HG02852 (cell line): ENCODE data around the gene UFC1.
"Not testable (repeated sequence)": the region's sequence is repeated elsewhere in the genome, so short reads cannot be mapped to it uniquely, and the experiment has no call there.

Source experiments
- ATAC-seq: cut with Tn5 transposase; IDR thresholded peaks from one replicate; pipeline ENCODE4 v1.9.1; 2021; ENCODE audit warnings: mild to moderate bottlenecking, moderate library complexity; ENCODE audit not compliant: unreplicated experiment

The UFC1 gene

DNA sequence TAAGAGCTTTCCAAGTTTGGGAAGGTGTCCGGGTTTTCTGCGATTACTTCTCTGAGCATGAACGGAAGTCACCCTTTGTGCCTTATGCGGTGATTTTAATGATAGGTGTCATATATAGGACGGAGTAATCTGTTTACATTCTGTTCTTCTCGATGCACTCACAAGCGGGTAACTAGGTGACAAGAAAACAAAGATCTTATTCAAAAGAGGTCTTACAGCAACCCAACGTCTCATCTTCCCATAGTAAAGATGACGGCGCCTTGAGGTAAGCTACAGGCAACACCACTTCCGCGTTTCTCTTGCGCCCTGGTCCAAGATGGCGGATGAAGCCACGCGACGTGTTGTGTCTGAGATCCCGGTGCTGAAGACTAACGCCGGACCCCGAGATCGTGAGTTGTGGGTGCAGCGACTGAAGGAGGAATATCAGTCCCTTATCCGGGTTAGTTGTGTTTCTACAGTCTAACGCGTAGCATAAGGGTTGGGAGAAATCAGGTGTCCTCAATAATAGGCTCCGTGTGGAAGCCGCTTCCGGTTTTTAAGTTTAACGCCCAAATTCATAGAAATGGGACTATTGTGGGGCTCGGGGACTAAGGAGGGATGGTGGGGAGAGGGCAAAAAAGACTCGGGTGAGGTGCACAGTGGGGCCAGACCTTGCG is at the start of gene UFC1:
TSS of gene UFC1 (plus strand) at position 297 of the 656 bp plus-strand sequence. CDS start at position 317, 20 bp downstream.
- ATAC-seq, result peak; percentile 86

DNA sequence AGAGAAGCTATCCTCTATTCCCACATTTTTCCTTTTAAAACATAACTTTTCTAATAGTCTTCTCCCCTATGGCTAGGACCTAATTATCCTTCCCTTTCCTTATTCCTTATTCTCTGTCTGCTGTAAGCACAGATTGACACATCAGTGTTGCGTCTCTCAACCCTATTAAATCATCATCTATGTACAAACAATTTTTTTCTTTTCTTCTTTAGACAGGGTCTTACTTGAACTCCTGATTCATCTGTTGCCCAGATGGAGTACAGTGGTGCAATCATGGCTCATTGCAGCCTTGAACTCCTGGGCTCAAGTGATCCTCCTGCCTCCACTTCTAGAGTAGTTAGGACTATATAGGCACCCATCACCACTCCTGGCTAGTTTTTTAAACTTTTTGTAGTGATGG is 47.3 kb upstream of the UFC1 start:
- no peak for ATAC-seq

DNA sequence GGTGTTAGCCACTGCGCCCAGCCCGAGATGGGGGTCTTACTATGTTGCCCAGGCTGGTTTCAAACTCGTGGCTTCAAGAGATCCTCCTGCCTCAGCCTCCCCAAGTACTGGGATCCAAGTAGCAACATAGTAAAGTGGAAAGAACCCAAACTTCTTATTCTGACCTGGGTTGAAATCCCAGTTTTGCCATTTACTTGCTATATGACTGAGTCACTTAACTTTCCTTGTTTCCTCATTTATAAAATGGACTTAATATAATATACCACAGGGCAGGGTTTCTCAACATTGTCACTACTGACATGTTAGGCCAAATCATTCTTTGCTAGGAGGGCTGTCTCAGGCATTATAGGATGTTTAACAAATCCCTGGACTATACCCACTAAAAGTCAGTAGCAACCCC is 42.7 kb upstream of the UFC1 start:
- no peak for ATAC-seq

DNA sequence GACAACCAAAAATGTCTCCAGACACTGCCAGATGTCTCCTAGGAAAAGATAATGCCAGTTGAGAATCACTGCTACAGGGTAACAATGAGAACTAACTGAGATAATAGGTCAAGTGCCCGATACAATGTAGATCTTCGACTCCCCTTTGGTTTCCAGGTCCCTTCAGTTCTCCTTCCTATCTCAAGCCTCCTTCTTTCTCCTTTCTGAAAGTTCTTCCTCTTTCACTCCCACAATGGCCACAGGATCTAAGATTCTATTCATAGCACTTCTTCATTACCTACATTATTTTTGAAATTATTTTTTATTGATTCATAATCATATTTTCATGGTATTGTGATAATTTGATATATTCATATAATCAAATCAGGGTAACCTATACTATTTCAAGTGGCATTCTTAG is 42.3 kb upstream of the UFC1 start:
- no peak for ATAC-seq

DNA sequence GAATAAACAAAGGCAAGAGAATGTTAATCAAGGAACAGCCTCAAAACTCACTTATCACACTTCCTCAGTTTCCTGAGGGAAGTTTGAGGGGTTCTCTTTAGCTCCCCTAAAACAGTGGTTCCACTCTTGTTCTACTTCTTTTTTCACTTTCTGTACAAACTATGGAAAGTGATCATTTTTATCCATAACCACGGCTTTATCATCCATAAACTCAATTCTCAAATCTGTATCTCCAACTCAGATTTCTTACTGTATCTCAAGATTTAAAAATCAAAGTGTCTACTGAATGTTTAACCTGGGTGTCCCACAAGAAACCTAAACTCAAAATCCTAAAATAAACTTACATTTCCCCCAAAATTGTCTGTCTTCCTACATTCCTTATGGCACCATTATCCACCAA is 39.9 kb upstream of the UFC1 start:
- no peak for ATAC-seq

DNA sequence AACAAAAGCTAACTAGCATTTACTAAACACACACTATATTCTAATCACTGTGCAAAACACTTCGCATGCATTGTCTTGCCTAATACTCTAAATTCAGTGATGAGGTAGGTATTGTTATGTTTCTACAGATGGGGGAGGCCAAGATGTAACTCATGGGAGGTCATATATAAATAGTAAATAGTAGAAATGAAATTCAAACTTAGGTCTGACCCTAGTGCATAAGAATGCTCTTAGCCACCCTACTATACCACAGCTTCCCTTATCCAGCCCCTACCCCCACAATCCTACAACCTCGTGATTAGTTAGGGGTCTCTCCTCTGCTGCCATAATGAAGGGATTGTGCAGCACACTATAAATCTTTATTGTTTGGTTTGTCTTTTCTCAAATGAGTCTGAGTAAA is 39.2 kb upstream of the UFC1 start:
- ATAC-seq, result no peak

DNA sequence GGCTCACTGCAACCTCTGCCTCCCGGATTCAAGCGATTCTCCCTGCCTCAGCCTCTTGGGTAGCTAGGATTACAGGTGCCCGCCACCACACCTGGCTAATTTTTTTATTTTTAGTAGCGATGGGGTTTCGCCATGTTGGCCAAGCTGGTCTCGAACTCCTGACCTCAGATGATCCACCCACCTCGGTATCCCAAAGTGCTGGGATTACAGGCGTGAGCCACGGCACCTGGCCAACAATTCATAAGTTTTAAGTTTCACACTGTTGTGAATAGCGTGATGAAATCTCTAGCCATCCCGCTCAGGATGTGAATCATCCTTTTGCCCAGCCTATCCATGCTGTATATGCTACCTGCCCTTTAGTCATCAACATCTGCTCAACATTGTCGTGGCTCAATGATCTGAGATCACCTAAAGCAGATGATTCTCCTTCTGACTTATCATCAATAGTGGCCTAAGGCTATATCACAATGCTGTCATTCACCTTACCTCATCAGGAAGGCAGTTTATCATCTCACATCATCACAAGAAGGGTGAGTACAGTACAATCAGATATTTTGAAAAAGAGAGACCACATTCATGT is 38.6 kb upstream of the UFC1 start:
- ATAC-seq, result no peak

DNA sequence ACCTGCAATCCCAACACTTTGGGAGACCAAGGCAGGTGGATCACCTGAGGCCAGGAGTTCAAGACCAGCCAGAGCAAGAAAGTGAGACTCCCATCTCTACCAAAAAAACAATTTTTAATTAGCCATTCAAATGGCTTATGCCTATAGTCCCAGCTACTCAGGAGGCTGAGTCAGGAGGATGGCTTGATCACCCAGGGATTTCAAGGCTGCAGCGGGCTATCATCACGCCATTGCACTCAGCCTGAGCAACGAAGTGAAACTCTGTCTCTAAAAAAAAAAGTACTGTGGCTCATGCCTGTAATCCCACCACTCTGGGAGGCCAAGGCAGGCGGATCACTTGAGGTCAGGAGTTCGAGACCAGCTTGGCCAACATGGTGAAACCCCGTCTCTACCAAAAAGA is 37.8 kb upstream of the UFC1 start:
- not testable (repeated sequence) for ATAC-seq

DNA sequence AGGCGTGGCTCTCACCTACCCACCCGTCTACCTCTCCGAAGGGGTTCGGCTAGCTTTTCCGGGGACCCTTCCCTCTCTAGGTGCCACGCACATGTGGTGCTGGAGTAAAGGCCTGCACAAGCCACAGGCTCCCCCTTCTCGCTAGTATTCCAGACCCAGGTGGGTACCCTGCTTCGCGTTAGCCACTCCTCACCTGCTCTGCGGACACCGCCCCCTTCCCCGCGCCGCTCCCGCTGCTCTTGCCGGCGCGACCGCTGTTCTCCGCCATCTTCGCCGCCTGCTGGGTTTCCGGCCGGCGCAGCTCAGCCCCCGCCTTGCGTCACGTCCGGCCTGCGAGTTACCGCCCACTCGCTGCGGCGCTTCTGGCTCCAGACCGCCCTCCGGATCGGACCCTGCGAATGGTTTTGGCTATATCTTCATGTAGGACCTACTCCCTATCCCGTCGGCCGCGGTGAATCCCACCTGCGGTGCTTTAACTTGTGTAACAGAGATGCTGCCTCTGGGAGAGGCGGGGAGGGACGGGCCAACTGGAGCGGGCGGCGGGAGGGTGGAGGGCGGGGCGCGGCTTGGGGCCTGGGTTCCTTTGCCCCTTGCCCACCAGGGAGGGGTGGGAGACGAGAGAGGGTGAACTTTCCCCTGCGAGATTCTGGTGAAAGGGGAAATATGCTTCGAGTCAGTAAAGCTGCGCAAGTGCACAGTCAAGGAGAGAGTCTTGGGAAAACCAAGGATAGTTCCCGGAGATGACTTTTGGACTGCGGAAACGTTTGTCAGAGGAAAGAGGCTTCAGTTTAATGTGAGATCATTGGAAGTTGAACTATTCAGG is 35.8 kb upstream of the UFC1 start, which contains the start of the genes NIT1 and PFDN2:
TSS of gene NIT1 (plus strand) at position 347 of the 823 bp plus-strand sequence. CDS start at position 419, 72 bp downstream.
TSS of gene PFDN2 (minus strand) at position 279 of the 823 bp plus-strand sequence. CDS start at position 268, 11 bp downstream.
- peak; percentile 77 for ATAC-seq

DNA sequence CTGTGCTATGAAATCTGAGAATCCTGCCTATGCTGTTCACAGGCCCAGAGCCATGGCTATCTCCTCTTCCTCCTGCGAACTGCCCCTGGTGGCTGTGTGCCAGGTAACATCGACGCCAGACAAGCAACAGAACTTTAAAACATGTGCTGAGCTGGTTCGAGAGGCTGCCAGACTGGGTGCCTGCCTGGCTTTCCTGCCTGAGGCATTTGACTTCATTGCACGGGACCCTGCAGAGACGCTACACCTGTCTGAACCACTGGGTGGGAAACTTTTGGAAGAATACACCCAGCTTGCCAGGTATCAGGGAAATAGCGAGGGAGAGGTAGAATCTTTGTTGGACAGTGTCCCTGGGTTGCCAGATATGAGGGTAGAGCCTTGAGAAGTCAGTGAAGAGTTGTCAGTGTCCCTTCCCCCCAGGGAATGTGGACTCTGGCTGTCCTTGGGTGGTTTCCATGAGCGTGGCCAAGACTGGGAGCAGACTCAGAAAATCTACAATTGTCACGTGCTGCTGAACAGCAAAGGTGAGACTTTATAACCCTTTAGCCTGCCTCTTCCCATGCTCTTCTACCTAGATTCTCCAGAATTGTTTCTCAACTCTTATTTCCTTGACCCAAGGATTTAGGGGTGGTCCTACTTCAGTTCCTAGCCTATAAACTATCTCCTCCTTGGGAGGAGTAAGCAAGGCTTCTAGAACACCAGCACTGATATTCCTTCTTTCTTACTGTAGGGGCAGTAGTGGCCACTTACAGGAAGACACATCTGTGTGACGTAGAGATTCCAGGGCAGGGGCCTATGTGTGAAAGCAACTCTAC is 34.5 kb upstream of the UFC1 start:
- ATAC-seq, result peak; percentile 42

DNA sequence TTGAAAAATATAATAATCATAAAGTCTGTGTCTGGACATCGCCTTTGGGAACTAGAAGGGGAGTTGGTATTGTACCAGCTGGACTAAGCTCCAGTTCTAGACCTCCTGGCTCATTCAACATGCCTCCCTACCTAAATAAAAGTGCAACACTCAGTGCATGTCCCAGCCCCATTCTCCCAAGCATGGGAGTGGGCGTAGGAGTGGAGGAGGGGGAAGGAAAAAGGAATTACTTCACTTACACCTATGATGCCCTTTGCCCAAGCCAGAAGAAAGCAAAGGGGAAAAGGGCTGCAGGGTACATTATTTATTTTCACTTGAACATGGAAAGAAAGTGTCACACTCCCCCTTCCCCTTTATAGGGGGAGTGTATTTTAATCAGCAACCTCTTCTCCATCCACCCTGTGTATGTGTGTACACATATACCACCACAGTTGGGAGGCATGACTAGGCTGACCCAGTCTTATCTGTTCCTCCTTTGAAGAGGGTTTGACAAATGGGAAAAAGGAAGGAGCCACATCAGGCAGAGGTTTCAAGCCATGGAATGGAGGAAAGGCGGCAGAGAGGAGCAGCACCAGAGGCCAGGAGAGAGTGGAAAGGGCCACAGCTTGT is 32.6 kb upstream of the UFC1 start:
- ATAC-seq, result no peak

DNA sequence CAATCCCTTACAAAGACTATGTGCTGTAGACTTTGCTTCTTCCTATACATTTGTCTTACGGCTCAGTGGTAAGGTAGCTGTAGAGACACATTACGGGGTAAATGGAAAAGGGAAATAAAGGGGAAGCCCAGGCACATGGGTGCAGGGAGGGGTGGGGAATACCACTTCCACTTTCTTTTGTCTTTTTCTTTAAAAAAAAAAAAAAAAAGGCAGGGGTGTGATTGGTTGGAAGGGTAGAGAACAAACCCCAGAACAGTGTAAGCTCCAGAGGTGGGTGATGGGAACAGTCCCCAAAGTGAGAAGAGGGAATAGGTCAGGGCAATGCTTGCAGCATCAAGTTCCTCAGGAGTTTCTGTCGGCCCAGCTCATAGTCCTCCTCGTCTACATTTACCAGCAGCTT is 31.9 kb upstream of the UFC1 start:
- ATAC-seq, result no peak

DNA sequence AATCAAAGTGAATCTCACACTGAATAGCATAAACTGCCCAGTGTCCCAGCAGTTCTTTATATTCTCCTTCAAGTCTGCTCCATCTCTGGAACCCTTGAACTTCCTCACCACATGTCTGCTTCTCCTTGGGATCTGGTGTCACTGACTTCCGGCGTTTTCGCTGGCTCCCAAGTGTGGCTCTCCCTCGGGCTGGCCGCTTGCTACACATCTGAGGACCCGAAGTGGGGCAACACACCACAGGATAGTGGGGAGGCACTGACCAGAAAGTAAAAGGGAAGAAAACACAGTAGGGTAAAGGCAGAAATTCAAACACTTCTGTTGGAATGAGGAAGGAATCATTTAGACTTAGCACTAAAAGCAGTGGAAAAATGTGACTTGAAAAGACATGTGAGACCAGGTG is 30.8 kb upstream of the UFC1 start:
- ATAC-seq, result no peak

DNA sequence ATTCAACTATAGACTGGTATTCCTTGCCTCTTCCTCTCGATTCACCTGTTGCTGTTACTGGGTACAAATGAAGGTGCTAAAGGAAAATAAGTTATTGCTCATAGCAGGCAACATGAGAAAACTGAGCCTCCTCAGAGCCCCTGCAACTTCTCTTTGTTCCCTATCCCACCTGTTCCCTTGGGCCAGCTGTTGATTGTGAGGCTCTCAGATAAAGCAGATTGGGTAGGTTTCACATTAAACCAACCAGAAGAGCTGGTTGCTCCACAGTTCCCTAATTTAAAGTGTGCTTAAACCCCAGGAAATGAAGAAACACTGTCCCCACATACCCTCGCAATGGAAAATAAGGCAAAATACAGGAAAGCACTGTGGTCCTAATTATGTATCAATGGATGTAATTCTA is 26.1 kb upstream of the UFC1 start:
- no peak for ATAC-seq

DNA sequence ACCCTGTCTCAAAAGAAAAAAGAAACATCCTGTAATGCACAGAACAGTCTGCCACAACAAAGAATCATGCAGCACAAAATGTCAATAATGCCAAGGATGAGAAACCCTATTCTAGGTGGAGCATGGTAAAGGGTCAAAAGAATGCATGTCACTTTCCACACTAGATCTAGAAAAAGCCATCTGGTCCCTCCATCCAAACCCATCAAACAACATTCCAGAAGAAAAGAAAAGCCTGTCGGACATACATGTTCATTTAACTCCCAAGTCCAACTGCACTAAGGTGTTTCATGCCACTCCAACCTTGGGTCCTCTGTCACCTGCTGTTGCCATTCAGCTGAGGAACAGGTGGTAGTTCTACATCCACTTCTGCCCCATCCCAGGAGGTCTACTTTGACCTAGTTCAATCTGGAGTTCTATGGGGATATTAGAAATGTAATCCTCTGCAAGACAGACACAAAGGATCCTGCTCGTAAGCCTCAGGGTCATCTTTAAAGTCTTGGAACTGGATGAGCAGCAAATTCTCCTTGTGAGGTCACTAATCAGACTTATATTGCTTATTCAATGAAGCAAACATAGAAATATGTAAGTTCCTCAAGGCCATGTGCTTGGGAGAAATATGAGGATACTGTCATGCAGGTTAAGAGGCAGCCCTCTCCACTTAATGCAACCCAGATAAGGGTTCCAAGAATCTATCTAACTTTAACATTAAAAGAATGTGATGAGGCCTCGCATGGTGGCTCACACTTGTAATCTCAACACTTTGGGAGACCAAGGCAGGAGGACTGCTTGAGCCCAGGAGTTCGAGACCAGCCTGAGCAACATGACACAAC is 25.0 kb upstream of the UFC1 start:
- no peak for ATAC-seq

DNA sequence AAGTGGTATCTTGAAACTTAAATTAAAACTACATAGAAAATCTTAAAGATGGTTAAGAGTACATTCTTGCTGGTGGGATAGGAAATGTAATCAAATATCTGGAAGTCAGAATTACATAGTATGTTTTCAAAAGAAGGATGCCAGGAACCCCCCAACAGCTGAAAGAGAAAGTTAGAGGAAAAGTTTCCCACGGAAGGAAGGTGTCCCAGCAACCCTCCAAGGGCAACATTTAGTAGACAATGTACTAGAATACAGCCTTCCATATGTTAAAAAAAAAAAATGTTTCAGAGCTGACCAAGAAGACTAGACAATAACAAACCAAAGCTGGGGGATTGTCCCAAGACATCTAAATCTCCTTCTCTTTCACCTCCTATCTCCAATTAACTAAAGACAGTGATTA is 23.5 kb upstream of the UFC1 start:
- ATAC-seq, result no peak

DNA sequence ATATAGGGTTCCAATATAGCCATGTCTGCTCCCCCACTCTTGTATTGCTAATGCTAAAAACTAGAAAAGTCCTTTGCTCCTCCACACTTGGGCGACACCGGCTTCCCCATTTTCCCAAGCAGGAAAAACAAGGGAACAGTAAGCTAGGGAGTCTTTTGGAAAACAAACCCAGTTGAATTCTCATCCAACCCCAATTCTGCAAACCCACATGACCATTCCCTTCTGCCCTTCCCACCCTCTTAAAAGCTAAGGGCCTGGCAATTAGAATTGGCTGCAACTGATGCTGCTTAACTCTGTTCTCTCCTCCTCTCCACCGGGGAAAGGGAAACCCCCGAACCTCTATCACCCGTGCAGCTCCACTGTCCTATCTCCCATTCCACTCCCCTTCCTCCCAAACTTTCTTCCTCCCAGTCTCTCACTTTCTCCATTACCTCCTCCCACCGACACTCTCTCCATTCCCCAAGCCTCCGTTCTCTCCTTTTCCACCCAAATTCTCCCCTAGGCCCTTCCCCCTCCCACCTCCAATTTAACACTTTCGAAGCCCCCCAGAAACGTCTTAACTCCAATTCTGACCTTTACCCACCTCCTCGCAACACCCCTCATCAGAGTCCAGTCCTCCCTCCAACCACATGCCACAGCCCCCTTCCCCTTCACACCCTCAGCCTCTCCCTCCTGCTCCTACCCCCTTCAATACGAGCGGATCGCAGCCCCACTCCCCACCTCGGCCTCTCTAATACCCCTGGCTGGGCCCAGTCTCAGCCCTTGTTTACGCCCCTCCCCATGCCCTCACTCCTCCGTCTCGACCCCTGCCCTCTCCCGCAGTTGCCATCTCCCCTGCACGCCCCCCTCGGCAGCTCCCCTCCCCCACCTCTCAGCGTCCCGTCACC is 22.0 kb upstream of the UFC1 start:
- no peak for ATAC-seq

DNA sequence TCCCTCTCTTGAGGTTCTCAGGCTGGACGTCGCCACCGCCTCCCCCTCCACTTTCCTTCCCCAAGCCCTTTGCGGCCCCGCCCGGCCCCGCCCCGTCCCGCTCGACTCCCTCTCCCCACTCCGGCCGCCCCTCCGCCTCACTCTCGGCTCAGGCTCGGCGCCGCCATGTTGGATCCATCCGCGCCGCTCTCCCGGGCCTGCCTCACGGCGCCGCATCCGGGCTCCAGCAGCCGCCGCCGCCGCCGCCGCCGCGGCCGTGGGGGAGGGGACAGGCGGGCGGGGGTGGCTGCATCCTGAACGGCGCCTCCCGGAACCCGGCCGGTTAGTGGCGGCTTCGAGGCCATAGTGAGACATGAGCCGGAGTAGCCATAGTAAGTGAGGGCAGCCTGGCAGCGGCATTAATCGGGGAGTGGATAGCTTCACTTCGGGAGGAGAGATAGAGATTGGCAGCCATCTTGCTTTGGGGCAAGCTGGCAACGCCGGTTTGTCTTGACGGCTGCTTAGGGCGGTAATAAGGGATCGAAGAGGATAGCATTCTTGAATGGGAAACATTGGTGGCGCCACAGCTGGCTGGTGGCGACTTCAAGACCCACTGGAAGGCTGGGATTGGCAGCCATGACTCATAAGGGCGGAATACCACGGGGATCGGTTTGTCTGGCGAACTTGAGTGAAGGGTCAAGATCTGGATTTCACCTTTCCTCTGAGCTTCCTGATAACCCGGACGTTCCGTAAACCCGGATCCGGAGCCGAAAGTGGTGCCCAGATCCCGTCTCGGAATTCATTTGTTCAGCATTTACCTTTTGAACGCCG is 21.2 kb upstream of the UFC1 start, which contains the start of gene DEDD:
TSS of gene DEDD (minus strand) at position 258 of the 810 bp plus-strand sequence. CDS start 8,205 bp downstream, outside the sequence.
- ATAC-seq, result peak; percentile 92
